Uterus (tissue), 2 donors: ENCODE measurements around the gene ANKRD55.
"Not testable (repeated sequence)": the region's sequence is repeated elsewhere in the genome, so short reads cannot be mapped to it uniquely, and the experiment has no call there.

Source experiments
- POLR2A ChIP-seq, 2 donors: fragments of 450-650 bp; IDR thresholded peaks; one replicate each; pipeline ENCODE4 v1.6.1; 2016; ENCODE audit warnings: antibody characterized with exemption in 2 of 2, mild to moderate bottlenecking in 1 of 2, moderate library complexity in 1 of 2
- TF ChIP-seq, protein P1 (sequence below), 4 experiments: fragments of 200-600 bp in 2 of 4; fragments of 450-650 bp in 2 of 4; sonication (generic) in 2 of 4; IDR thresholded peaks; one replicate each; pipeline ENCODE4 v1.5.1; 2016 to 2019; ENCODE audit warnings: antibody characterized with exemption in 4 of 4, mild to moderate bottlenecking in 2 of 4, moderate library complexity in 1 of 4

DNA sequence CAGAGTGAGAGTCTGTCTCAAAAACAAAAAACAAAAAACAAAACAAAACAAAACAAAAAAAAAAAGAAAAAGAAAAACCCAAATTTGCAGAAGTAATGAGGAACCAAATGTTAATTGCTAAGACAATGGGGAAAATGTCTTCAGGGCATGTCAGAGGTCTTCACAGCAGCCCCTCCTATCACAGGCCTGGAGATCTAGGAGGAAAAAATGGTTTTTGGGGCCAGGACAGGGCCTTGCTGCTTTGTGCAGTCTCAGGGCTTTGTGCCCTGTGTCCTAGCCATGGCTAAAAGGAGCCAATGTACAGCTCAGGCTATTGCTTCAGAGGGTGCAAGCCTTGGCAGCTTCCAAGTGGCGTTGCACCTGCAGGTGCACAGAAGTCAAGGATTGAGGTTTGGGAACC, 9.1 kb upstream of the ANKRD55 start:
- TF ChIP-seq, protein P1, sequence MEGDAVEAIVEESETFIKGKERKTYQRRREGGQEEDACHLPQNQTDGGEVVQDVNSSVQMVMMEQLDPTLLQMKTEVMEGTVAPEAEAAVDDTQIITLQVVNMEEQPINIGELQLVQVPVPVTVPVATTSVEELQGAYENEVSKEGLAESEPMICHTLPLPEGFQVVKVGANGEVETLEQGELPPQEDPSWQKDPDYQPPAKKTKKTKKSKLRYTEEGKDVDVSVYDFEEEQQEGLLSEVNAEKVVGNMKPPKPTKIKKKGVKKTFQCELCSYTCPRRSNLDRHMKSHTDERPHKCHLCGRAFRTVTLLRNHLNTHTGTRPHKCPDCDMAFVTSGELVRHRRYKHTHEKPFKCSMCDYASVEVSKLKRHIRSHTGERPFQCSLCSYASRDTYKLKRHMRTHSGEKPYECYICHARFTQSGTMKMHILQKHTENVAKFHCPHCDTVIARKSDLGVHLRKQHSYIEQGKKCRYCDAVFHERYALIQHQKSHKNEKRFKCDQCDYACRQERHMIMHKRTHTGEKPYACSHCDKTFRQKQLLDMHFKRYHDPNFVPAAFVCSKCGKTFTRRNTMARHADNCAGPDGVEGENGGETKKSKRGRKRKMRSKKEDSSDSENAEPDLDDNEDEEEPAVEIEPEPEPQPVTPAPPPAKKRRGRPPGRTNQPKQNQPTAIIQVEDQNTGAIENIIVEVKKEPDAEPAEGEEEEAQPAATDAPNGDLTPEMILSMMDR (IDR thresholded peaks at IDR 0.05) = not testable (repeated sequence)
- not testable (repeated sequence) for TF ChIP-seq POLR2A (IDR thresholded peaks at IDR 0.05)
